GM23248 (cell line): Measurements from ENCODE around the gene IFFO2. TPM values are rescaled to one million over a fixed set of nuclear protein-coding genes. Genes with fewer than 3 reads are reported as not detected.

ENCODE experiments used
- DNase-seq: peaks from one replicate; pipeline ENCODE4 v3.0.0-alpha.2; 2015
- H2AFZ ChIP-seq: fragments of 200-600 bp; sonication (generic); 2 replicates; pipeline ENCODE4 v1.6.1; 2016; ENCODE audit warnings: antibody characterized with exemption
- H3F3A ChIP-seq: fragments of 200-600 bp; sonication (generic); 2 replicates; pipeline ENCODE4 v1.6.1; 2016; ENCODE audit warnings: mild to moderate bottlenecking, antibody characterized with exemption, mixed run types; ENCODE audit not compliant: insufficient read depth
- H3K27ac ChIP-seq: fragments of 200-600 bp; sonication (generic); 2 replicates; pipeline ENCODE4 v1.5.1; 2016; ENCODE audit warnings: mild to moderate bottlenecking
- H3K27me3 ChIP-seq: fragments of 200-600 bp; sonication (generic); replicated peaks from 2 replicates; pipeline ENCODE4 v1.6.1; 2016; ENCODE audit warnings: mild to moderate bottlenecking; ENCODE audit not compliant: insufficient read depth
- H3K36me3 ChIP-seq: fragments of 200-600 bp; sonication (generic); 2 replicates; pipeline ENCODE4 v1.6.1; 2016; ENCODE audit warnings: low read depth, mild to moderate bottlenecking
- H3K4me1 ChIP-seq: fragments of 200-600 bp; sonication (generic); 2 replicates; pipeline ENCODE4 v1.6.1; 2016; ENCODE audit warnings: mild to moderate bottlenecking; ENCODE audit not compliant: insufficient read depth
- H3K4me2 ChIP-seq: fragments of 200-600 bp; sonication (generic); one replicate; pipeline ENCODE4 v1.6.1; 2016; ENCODE audit warnings: mild to moderate bottlenecking; ENCODE audit not compliant: unreplicated experiment
- H3K4me3 ChIP-seq: fragments of 200-600 bp; sonication (generic); 2 replicates; pipeline ENCODE4 v1.5.1; 2016; ENCODE audit warnings: mild to moderate bottlenecking
- H3K79me2 ChIP-seq: fragments of 200-600 bp; sonication (generic); 2 replicates; pipeline ENCODE4 v1.6.1; 2016; ENCODE audit warnings: mild to moderate bottlenecking; ENCODE audit not compliant: insufficient read depth
- H3K9ac ChIP-seq: fragments of 200-600 bp; sonication (generic); 2 replicates; pipeline ENCODE4 v1.6.1; 2016; ENCODE audit warnings: mild to moderate bottlenecking
- H3K9me2 ChIP-seq: fragments of 200-600 bp; sonication (generic); 2 replicates; pipeline ENCODE4 v1.6.1; 2016; ENCODE audit warnings: mixed run types, mild to moderate bottlenecking, moderate library complexity; ENCODE audit not compliant: insufficient read depth
- H3K9me3 ChIP-seq: fragments of 200-600 bp; sonication (generic); one replicate; pipeline ENCODE4 v1.6.1; 2017; ENCODE audit warnings: low read depth
- H4K20me1 ChIP-seq: fragments of 200-600 bp; sonication (generic); 2 replicates; pipeline ENCODE4 v1.6.0; 2016; ENCODE audit not compliant: insufficient read depth
- EZH2 ChIP-seq: fragments of 200-600 bp; sonication (generic); IDR thresholded peaks from 2 replicates; pipeline ENCODE4 v1.6.1; 2018; ENCODE audit warnings: antibody characterized with exemption, mild to moderate bottlenecking; ENCODE audit not compliant: insufficient read depth, poor library complexity, severe bottlenecking
- EZH2phosphoT487 ChIP-seq: fragments of 200-600 bp; sonication (generic); IDR thresholded peaks from 2 replicates; pipeline ENCODE4 v1.6.1; 2018; ENCODE audit warnings: antibody characterized with exemption, moderate library complexity, mild to moderate bottlenecking, low read depth; ENCODE audit not compliant: insufficient read depth
- WGBS, 2 experiments: methylation state at CpG; one replicate each; pipeline ENCODE4 v1.1.6; 2015 to 2017; ENCODE audit warnings: low lambda C conversion rate in 2 of 2, low coverage in 1 of 2; ENCODE audit errors: missing lambda C conversion rate in 2 of 2; 5-methylcytosine and 5-hydroxymethylcytosine counted together
- in situ Hi-C: fragments of 300-500 bp; cut with MboI; formaldehyde crosslinking; loops from 2 replicates; pipeline ENCODE4 v1.15.0; 2020
- polyA plus RNA-seq: library from polyadenylated mRNA; unstranded; fragments of >200 nt; fragmentation: Nextera tagmentation; extraction: Ambion mirVana; gene quantifications from 2 replicates; pipeline ENCODE4 v1.2.1, GENCODE V29; 2016
- total RNA-seq: library from RNA; depleted of rRNA; stranded (reverse); fragments of >200 nt; shearing (Covaris generic); gene quantifications from 2 replicates; pipeline ENCODE4 v1.2.3, GENCODE V29; 2014

IFFO2 gene
- total and polyA plus RNA-seq, 2 experiments from 2014 or later, result 0.60 to 12.8 TPM

- H3K9ac ChIP-seq, result no peak overlapping the region
- peaks cover 32% of the 10 kb centered on the region for H3F3A ChIP-seq
- peaks cover 91% of the 10 kb centered on the region for H3K79me2 ChIP-seq
- H2AFZ ChIP-seq, result no peak overlapping the region
- no peaks in the 10 kb centered on the region for H3K9me3 ChIP-seq
- no peaks in the 10 kb centered on the region for H3K36me3 ChIP-seq
- H3K27me3 ChIP-seq, result no peaks in the 10 kb centered on the region
- in situ Hi-C loops, result no loop called here
- no peak for TF ChIP-seq EZH2
- TF ChIP-seq EZH2phosphoT487, result no peak
- no peak overlapping the region for H3K4me2 ChIP-seq
- 54 to 55% methylated on average over 2 of the region's 2 CpGs for WGBS, 2 experiments
- no peaks in the 10 kb centered on the region for H4K20me1 ChIP-seq
- H3K4me3 ChIP-seq, result no peak overlapping the region
- H3K27ac ChIP-seq, result no peak overlapping the region
- H3K9me2 ChIP-seq, result no peaks in the 10 kb centered on the region
- H3K4me1 ChIP-seq, result peaks cover 46% of the 10 kb centered on the region
- DNase-seq, result no peak
Observed at GRCh38 chr1:18944810-18945209, 11.7 kb downstream of the IFFO2 start.

DNA sequence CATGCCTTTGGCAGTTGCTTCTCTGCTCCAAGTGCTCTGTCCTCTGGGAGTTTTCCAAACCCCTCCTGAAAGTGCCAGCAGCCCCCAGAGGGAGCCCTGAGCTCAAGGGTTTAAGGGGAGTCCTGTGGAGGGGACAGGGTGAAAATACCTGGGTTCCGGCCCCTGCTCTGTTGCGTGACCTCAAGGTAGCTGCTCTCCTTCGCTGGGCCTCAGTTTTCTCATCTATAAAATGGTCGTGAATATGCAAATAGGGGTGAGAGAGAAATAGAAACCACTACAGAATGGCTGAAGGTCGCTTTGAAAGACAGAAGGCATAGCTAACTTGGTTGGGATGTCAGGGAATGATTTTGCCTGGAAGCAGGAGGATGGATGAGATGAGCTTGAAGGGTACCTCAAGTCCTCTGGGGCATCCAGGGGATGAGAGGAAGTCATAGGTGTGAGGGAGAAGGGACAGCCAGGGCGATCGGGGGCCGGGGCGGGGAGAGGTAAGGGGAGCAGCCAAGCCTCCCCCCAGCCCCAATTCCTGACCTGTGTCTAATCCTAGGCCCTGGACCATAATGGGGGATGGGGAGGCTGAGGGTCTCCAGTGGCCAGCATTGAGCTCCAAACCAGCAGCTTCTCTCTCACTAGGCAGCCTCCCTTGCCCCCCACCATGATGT, 12.4 kb downstream of the IFFO2 start:
- Histone ChIP-seq H3K4me1 (peaks cover 46% of the 10 kb centered on the region), H3K36me3 (no peaks in the 10 kb centered on the region), H3K27me3 (no peaks in the 10 kb centered on the region), H3K9me2 (no peaks in the 10 kb centered on the region), H4K20me1 (no peaks in the 10 kb centered on the region), H2AFZ (no peak overlapping the region), H3K9me3 (no peaks in the 10 kb centered on the region), H3K4me3 (no peak overlapping the region), H3K9ac (no peak overlapping the region), H3K27ac (no peak overlapping the region), H3F3A (peaks cover 24% of the 10 kb centered on the region), H3K4me2 (no peak overlapping the region), H3K79me2 (peaks cover 99% of the 10 kb centered on the region)
- WGBS, 2 experiments, result 94 to 95% methylated on average over 7 to 9 of the region's 9 CpGs
- no peak for TF ChIP-seq EZH2
- no peak for DNase-seq
- in situ Hi-C loops, result no loop called here

GRCh38 chr1:18943162-18943561, 13.3 kb downstream of the IFFO2 start:
- Histone ChIP-seq H3K27ac (no peak overlapping the region), H4K20me1 (no peaks in the 10 kb centered on the region), H2AFZ (no peak overlapping the region), H3K27me3 (no peaks in the 10 kb centered on the region), H3K9ac (no peak overlapping the region), H3K4me2 (no peak overlapping the region), H3K79me2 (peaks cover 100% of the 10 kb centered on the region), H3F3A (peaks cover 16% of the 10 kb centered on the region), H3K4me3 (no peak overlapping the region), H3K36me3 (no peaks in the 10 kb centered on the region), H3K9me3 (no peaks in the 10 kb centered on the region), H3K4me1 (peaks cover 43% of the 10 kb centered on the region), H3K9me2 (no peaks in the 10 kb centered on the region)
- in situ Hi-C loops, result no loop called here
- DNase-seq, result no peak
- TF ChIP-seq EZH2phosphoT487 (no peak), EZH2 (no peak)
- WGBS, 2 experiments, result 87 to 94% methylated on average over 4 of the region's 4 CpGs

- TF ChIP-seq EZH2, result no peak
- no peak for TF ChIP-seq EZH2phosphoT487
- no peak overlapping the region for H3K9ac ChIP-seq
- H3K36me3 ChIP-seq, result no peaks in the 10 kb centered on the region
- no peak overlapping the region for H3K4me3 ChIP-seq
- H2AFZ ChIP-seq, result no peak overlapping the region
- H3K4me1 ChIP-seq, result peaks cover 35% of the 10 kb centered on the region
- peaks cover 100% of the 10 kb centered on the region for H3K79me2 ChIP-seq
- no peaks in the 10 kb centered on the region for H4K20me1 ChIP-seq
- no peaks in the 10 kb centered on the region for H3K27me3 ChIP-seq
- no peak overlapping the region for H3K27ac ChIP-seq
- peaks cover 8% of the 10 kb centered on the region for H3F3A ChIP-seq
- 84 to 89% methylated on average over 4 of the region's 4 CpGs for WGBS, 2 experiments
- no peaks in the 10 kb centered on the region for H3K9me2 ChIP-seq
- no peaks in the 10 kb centered on the region for H3K9me3 ChIP-seq
- no peak for DNase-seq
- in situ Hi-C loops, result no loop called here
- H3K4me2 ChIP-seq, result no peak overlapping the region
Observed at GRCh38 chr1:18942340-18942739, 14.1 kb downstream of the IFFO2 start.
